ENCODE measurements around the gene CNTNAP2.

CNTNAP2 gene

GRCh38 chr7:147477526-147477925 is 1360.9 kb downstream of the CNTNAP2 start:
- no peak overlapping the region for H3K27ac ChIP-seq (ENCODE audit: low read length)
- H3K27me3 ChIP-seq (ENCODE audit: insufficient read depth, low read length) = no peaks in the 10 kb centered on the region
- H3K4me3 ChIP-seq (ENCODE audit: low read length) = no peak overlapping the region
- no peaks in the 10 kb centered on the region for H3K36me3 ChIP-seq (ENCODE audit: insufficient read depth, low read depth, low read length)
- H3K9ac ChIP-seq (ENCODE audit: low read depth, low read length) = no peak overlapping the region
- no peaks in the 10 kb centered on the region for H3K4me1 ChIP-seq (ENCODE audit: insufficient read depth, low read length)
- no peaks in the 10 kb centered on the region for H3K9me3 ChIP-seq (ENCODE audit: insufficient read depth, low read depth, low read length)

- no peaks in the 10 kb centered on the region for H3K9me3 ChIP-seq (ENCODE audit: insufficient read depth, low read depth, low read length)
- H3K4me1 ChIP-seq (ENCODE audit: insufficient read depth, low read length) = no peaks in the 10 kb centered on the region
- no peak overlapping the region for H3K27ac ChIP-seq (ENCODE audit: low read length)
- H3K36me3 ChIP-seq (ENCODE audit: insufficient read depth, low read depth, low read length) = no peaks in the 10 kb centered on the region
- H3K27me3 ChIP-seq (ENCODE audit: insufficient read depth, low read length) = no peaks in the 10 kb centered on the region
- no peak overlapping the region for H3K4me3 ChIP-seq (ENCODE audit: low read length)
- H3K9ac ChIP-seq (ENCODE audit: low read depth, low read length) = no peak overlapping the region
Measured at GRCh38 chr7:147478796-147479195, 1362.2 kb downstream of the CNTNAP2 start.

- Histone ChIP-seq H3K27me3 (ENCODE audit: insufficient read depth, low read length) (no peaks in the 10 kb centered on the region), H3K27ac (ENCODE audit: low read length) (no peak overlapping the region), H3K9ac (ENCODE audit: low read depth, low read length) (no peak overlapping the region), H3K36me3 (ENCODE audit: insufficient read depth, low read depth, low read length) (no peaks in the 10 kb centered on the region), H3K4me1 (ENCODE audit: insufficient read depth, low read length) (no peaks in the 10 kb centered on the region), H3K9me3 (ENCODE audit: insufficient read depth, low read depth, low read length) (no peaks in the 10 kb centered on the region), H3K4me3 (ENCODE audit: low read length) (no peak overlapping the region)
Measured at GRCh38 chr7:147483634-147484292, 1367.2 kb downstream of the CNTNAP2 start.

GRCh38 chr7:147485660-147486210 is 1369.1 kb downstream of the CNTNAP2 start:
- Histone ChIP-seq H3K27me3 (ENCODE audit: insufficient read depth, low read length) (no peaks in the 10 kb centered on the region), H3K27ac (ENCODE audit: low read length) (no peak overlapping the region), H3K4me3 (ENCODE audit: low read length) (no peak overlapping the region), H3K9ac (ENCODE audit: low read depth, low read length) (no peak overlapping the region), H3K36me3 (ENCODE audit: insufficient read depth, low read depth, low read length) (no peaks in the 10 kb centered on the region), H3K9me3 (ENCODE audit: insufficient read depth, low read depth, low read length) (no peaks in the 10 kb centered on the region), H3K4me1 (ENCODE audit: insufficient read depth, low read length) (no peaks in the 10 kb centered on the region)

- Histone ChIP-seq H3K36me3 (ENCODE audit: insufficient read depth, low read depth, low read length) (no peaks in the 10 kb centered on the region), H3K4me1 (ENCODE audit: insufficient read depth, low read length) (no peaks in the 10 kb centered on the region), H3K9me3 (ENCODE audit: insufficient read depth, low read depth, low read length) (peaks cover 4% of the 10 kb centered on the region; the same call in 1 of the 2 replicates), H3K27me3 (ENCODE audit: insufficient read depth, low read length) (no peaks in the 10 kb centered on the region), H3K9ac (ENCODE audit: low read depth, low read length) (no peak overlapping the region), H3K27ac (ENCODE audit: low read length) (no peak overlapping the region), H3K4me3 (ENCODE audit: low read length) (no peak overlapping the region)
Measured at GRCh38 chr7:147492606-147493005, 1376.0 kb downstream of the CNTNAP2 start.

GRCh38 chr7:147496209-147496608 is 1379.6 kb downstream of the CNTNAP2 start:
- H3K36me3 ChIP-seq (ENCODE audit: insufficient read depth, low read depth, low read length) = no peaks in the 10 kb centered on the region
- H3K9ac ChIP-seq (ENCODE audit: low read depth, low read length) = no peak overlapping the region
- no peaks in the 10 kb centered on the region for H3K4me1 ChIP-seq (ENCODE audit: insufficient read depth, low read length)
- H3K27ac ChIP-seq (ENCODE audit: low read length) = no peak overlapping the region
- no peak overlapping the region for H3K4me3 ChIP-seq (ENCODE audit: low read length)
- peaks cover 4% of the 10 kb centered on the region; the same call in 1 of the 2 replicates for H3K9me3 ChIP-seq (ENCODE audit: insufficient read depth, low read depth, low read length)
- no peaks in the 10 kb centered on the region for H3K27me3 ChIP-seq (ENCODE audit: insufficient read depth, low read length)

GRCh38 chr7:147497246-147497645 is 1380.6 kb downstream of the CNTNAP2 start:
- H3K27me3 ChIP-seq (ENCODE audit: insufficient read depth, low read length) = no peaks in the 10 kb centered on the region
- H3K9ac ChIP-seq (ENCODE audit: low read depth, low read length) = no peak overlapping the region
- no peaks in the 10 kb centered on the region for H3K36me3 ChIP-seq (ENCODE audit: insufficient read depth, low read depth, low read length)
- H3K4me1 ChIP-seq (ENCODE audit: insufficient read depth, low read length) = no peaks in the 10 kb centered on the region
- H3K27ac ChIP-seq (ENCODE audit: low read length) = no peak overlapping the region
- H3K4me3 ChIP-seq (ENCODE audit: low read length) = no peak overlapping the region
- H3K9me3 ChIP-seq (ENCODE audit: insufficient read depth, low read depth, low read length) = peaks cover 4% of the 10 kb centered on the region; the same call in 1 of the 2 replicates

GRCh38 chr7:147498081-147498480 is 1381.5 kb downstream of the CNTNAP2 start:
- Histone ChIP-seq H3K9ac (ENCODE audit: low read depth, low read length) (no peak overlapping the region), H3K27ac (ENCODE audit: low read length) (no peak overlapping the region), H3K9me3 (ENCODE audit: insufficient read depth, low read depth, low read length) (peaks cover 4% of the 10 kb centered on the region; the same call in 1 of the 2 replicates), H3K4me3 (ENCODE audit: low read length) (no peak overlapping the region), H3K36me3 (ENCODE audit: insufficient read depth, low read depth, low read length) (no peaks in the 10 kb centered on the region), H3K4me1 (ENCODE audit: insufficient read depth, low read length) (no peaks in the 10 kb centered on the region), H3K27me3 (ENCODE audit: insufficient read depth, low read length) (no peaks in the 10 kb centered on the region)

- no peaks in the 10 kb centered on the region for H3K4me1 ChIP-seq (ENCODE audit: insufficient read depth, low read length)
- no peak overlapping the region for H3K27ac ChIP-seq (ENCODE audit: low read length)
- H3K27me3 ChIP-seq (ENCODE audit: insufficient read depth, low read length) = no peaks in the 10 kb centered on the region
- no peaks in the 10 kb centered on the region for H3K9me3 ChIP-seq (ENCODE audit: insufficient read depth, low read depth, low read length)
- H3K36me3 ChIP-seq (ENCODE audit: insufficient read depth, low read depth, low read length) = no peaks in the 10 kb centered on the region
- no peak overlapping the region for H3K4me3 ChIP-seq (ENCODE audit: low read length)
- no peak overlapping the region for H3K9ac ChIP-seq (ENCODE audit: low read depth, low read length)
Measured at GRCh38 chr7:147509035-147509501, 1392.5 kb downstream of the CNTNAP2 start.

GRCh38 chr7:147509541-147510200 is 1393.1 kb downstream of the CNTNAP2 start:
- H3K27me3 ChIP-seq (ENCODE audit: insufficient read depth, low read length) = no peaks in the 10 kb centered on the region
- no peak overlapping the region for H3K4me3 ChIP-seq (ENCODE audit: low read length)
- H3K4me1 ChIP-seq (ENCODE audit: insufficient read depth, low read length) = no peaks in the 10 kb centered on the region
- no peak overlapping the region for H3K27ac ChIP-seq (ENCODE audit: low read length)
- no peak overlapping the region for H3K9ac ChIP-seq (ENCODE audit: low read depth, low read length)
- H3K36me3 ChIP-seq (ENCODE audit: insufficient read depth, low read depth, low read length) = no peaks in the 10 kb centered on the region
- no peaks in the 10 kb centered on the region for H3K9me3 ChIP-seq (ENCODE audit: insufficient read depth, low read depth, low read length)

GRCh38 chr7:147510201-147510542 is 1393.6 kb downstream of the CNTNAP2 start:
- Histone ChIP-seq H3K27ac (ENCODE audit: low read length) (no peak overlapping the region), H3K4me3 (ENCODE audit: low read length) (no peak overlapping the region), H3K9me3 (ENCODE audit: insufficient read depth, low read depth, low read length) (no peaks in the 10 kb centered on the region), H3K36me3 (ENCODE audit: insufficient read depth, low read depth, low read length) (no peaks in the 10 kb centered on the region), H3K9ac (ENCODE audit: low read depth, low read length) (no peak overlapping the region), H3K27me3 (ENCODE audit: insufficient read depth, low read length) (no peaks in the 10 kb centered on the region), H3K4me1 (ENCODE audit: insufficient read depth, low read length) (no peaks in the 10 kb centered on the region)

GRCh38 chr7:147510923-147511322 is 1394.3 kb downstream of the CNTNAP2 start:
- Histone ChIP-seq H3K9ac (ENCODE audit: low read depth, low read length) (no peak overlapping the region), H3K36me3 (ENCODE audit: insufficient read depth, low read depth, low read length) (no peaks in the 10 kb centered on the region), H3K27me3 (ENCODE audit: insufficient read depth, low read length) (no peaks in the 10 kb centered on the region), H3K9me3 (ENCODE audit: insufficient read depth, low read depth, low read length) (no peaks in the 10 kb centered on the region), H3K4me1 (ENCODE audit: insufficient read depth, low read length) (no peaks in the 10 kb centered on the region), H3K4me3 (ENCODE audit: low read length) (no peak overlapping the region), H3K27ac (ENCODE audit: low read length) (no peak overlapping the region)
